Neuron (in vitro differentiated cells): Measurements from ENCODE around the gene EFNA1.

Experiments used
- H2AFZ ChIP-seq: one replicate; pipeline ENCODE4 v1.6.1; 2013; ENCODE audit warnings: low read depth, mild to moderate bottlenecking, inconsistent platforms, low read length, moderate library complexity
- H3K27me3 ChIP-seq: one replicate; pipeline ENCODE4 v1.6.1; 2013; ENCODE audit warnings: low read length; ENCODE audit not compliant: insufficient read depth
- H3K36me3 ChIP-seq: one replicate; pipeline ENCODE4 v1.6.1; 2013; ENCODE audit warnings: low read length; ENCODE audit not compliant: insufficient read depth
- H3K4me1 ChIP-seq: one replicate; pipeline ENCODE4 v1.6.1; 2013; ENCODE audit warnings: low read length; ENCODE audit not compliant: insufficient read depth
- H3K4me3 ChIP-seq: 2 replicates; pipeline ENCODE4 v1.5.1; 2013; ENCODE audit warnings: mild to moderate bottlenecking, low read length, moderate library complexity
- H3K9me3 ChIP-seq: one replicate; pipeline ENCODE4 v1.6.1; 2013; ENCODE audit warnings: low read length

EFNA1 gene

DNA sequence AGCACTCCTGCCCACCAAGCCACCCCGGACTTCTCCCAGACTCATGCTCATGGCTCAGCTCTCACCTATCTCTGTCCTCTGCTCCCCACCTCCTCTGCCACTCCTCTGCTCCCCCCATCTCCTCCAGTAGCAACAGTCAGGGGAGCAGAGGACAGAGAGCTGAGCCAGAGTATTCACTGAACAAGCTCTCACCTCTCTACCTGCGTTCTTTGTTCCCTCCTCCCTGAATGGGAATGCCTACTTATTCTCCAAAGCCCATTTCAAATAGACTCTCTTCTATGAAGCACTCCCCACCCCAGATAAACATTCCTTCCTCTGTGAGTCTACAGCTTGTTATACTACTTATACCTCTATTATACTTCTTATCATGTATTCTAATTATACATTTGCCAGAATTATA lies 6.4 kb upstream of the EFNA1 start:
- Histone ChIP-seq H3K36me3 (no peaks in the 10 kb centered on the region), H2AFZ (no peak overlapping the region), H3K4me3 (no peak overlapping the region), H3K4me1 (no peaks in the 10 kb centered on the region), H3K27me3 (peaks cover 51% of the 10 kb centered on the region), H3K9me3 (no peaks in the 10 kb centered on the region)

DNA sequence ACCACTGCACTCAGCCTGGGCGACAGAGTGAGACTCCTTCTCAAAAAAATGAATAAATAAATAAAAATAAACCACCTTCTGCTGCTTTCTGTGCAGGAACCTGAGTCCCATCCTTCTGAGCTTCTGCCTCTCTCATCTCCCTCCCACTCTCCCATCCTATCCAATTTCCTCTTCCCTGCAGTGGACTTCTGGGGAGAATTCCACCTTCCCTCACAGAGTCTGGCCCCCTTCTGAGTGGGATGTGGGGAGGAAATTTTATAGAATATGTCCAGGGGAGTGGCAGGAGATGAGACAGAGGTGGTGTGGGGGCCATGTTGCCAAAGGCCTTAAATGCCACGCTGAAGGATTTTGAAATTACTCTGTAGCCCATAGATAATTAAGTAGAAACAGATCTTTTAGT lies 5.4 kb upstream of the EFNA1 start:
- no peaks in the 10 kb centered on the region for H3K36me3 ChIP-seq
- H3K9me3 ChIP-seq: no peaks in the 10 kb centered on the region
- peaks cover 11% of the 10 kb centered on the region for H3K4me1 ChIP-seq
- no peak overlapping the region for H2AFZ ChIP-seq
- H3K4me3 ChIP-seq: no peak overlapping the region
- H3K27me3 ChIP-seq: peaks cover 55% of the 10 kb centered on the region

DNA sequence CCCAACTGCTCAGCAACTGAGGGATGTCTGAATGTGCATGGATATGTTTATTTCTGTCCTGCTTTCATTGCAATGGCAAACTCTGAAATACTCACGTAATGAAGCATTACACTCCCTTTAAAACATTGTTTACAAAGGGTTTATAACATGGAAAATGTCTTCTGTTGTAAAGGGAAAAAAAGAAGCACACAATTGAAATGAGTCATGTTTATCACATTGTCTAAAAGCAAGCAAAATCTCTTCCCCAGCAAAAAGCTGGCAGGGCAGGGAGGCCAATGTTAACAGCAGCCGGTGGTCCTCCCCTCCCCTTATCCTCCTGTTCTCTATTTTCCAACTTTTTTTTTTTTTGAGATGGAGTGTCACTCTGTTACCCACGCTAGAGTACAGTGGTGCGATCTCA lies 3.9 kb upstream of the EFNA1 start:
- Histone ChIP-seq H2AFZ (no peak overlapping the region), H3K4me1 (peaks cover 24% of the 10 kb centered on the region), H3K4me3 (no peak overlapping the region), H3K27me3 (peaks cover 64% of the 10 kb centered on the region), H3K9me3 (no peaks in the 10 kb centered on the region), H3K36me3 (no peaks in the 10 kb centered on the region)

DNA sequence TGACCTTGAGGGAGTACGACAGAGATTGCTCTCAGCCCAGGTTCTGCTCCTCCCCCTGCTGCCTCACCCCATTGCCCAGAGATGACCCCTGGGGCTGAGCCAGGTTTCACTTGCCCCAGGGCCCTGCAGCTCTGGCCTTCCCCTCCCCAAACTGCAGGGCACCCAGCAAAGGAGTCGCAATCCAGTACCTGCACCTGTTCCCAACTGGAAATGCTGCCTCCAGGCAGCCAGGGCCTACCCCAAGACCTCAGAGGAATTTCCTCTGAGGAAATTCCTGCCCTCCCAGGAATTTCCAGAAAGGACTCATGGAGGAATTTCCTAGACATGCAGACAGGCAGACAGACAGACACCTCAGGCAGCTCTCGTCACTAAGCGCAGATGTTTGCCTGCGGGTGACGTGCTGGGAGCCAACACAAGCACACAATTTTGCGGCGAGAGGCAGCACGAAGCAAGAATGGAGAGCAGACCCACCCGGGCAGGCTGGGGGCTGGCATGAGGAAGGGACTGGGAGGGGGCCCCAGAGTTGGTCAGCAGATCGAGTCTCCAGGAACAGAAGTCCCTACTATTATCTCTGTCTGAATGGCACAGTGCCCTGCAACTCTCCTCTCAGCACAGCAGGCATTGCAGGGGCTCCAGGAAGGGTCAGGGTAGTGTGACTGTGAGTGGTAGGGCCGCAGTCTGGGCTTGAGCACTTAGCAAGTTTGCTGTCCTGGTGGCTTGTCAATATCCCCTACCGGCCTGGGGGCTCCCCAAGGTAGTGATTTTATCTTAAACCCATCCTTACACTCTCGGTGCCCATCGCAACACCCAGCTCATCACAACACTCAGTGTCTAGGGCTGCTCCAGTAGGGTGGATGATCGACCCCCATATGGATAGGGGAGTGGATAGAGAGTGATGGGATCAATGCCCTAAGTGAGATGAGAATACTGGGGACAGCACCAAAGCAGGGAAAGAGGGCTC lies 2.9 kb upstream of the EFNA1 start:
- Histone ChIP-seq H2AFZ (no peak overlapping the region), H3K9me3 (no peaks in the 10 kb centered on the region), H3K4me3 (no peak overlapping the region), H3K4me1 (peaks cover 34% of the 10 kb centered on the region), H3K36me3 (no peaks in the 10 kb centered on the region), H3K27me3 (peaks cover 70% of the 10 kb centered on the region)

DNA sequence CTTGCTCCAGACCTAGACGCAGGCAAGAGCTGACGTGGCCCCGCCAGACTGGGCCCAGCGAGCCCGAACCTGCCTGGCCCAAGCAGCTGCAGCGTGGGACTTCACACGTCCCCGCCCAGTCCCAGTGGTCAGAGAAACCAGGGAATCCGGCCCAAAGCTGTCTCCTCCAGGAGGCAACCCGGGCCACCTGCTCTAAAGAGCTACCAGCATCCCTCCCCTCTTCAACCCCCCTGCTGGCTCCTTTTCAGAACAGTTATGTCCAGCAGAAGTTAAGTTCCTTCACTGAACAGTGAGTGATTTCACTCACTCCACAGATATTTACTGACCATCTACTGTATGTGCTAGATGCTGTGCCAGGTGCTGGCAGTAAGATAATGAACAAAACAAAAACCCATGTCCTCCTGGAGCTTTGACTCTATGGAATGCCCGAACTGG lies 2.1 kb upstream of the EFNA1 start:
- Histone ChIP-seq H3K4me3 (no peak overlapping the region), H2AFZ (no peak overlapping the region)

DNA sequence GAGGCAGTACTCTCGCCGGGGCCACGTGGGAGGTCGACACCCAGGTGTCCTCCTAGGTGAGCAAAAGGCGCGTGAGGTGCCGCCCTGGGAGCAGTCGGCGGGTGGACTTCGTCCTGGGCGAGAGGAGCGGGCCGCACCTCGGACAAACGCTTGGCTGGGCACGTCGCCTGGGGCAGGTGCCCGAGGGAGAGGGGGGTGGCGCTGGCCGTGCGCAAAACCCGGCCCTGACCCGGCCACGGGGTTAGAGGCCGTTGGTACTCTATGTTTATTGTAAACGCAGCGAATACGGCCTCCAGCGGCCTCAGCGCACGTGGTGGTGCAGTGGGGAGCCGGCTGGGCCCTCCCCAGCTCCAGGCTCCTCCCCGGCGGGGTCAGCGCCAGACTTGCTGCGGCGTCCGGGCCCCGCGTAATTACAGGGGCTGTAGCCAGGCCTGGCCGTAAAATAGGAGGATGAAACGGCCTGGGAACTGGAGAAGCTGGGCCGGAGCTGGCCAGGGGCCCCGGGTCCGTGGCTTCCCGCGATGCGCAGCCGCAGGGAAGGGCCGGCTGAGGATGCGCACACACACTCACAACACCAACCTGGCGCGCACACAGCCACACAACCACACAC lies 1.6 kb upstream of the EFNA1 start:
- Histone ChIP-seq H3K4me1 (peaks cover 42% of the 10 kb centered on the region), H3K4me3 (peak overlapping the region; percentile 39), H3K27me3 (peaks cover 66% of the 10 kb centered on the region), H2AFZ (peak overlapping the region; percentile 2), H3K9me3 (no peaks in the 10 kb centered on the region), H3K36me3 (no peaks in the 10 kb centered on the region)

More for the DNA sequence above, 2.1 kb upstream of the EFNA1 start:
- H3K4me1 ChIP-seq: peaks cover 41% of the 10 kb centered on the region
- peaks cover 66% of the 10 kb centered on the region for H3K27me3 ChIP-seq
- H3K9me3 ChIP-seq: no peaks in the 10 kb centered on the region
- H3K36me3 ChIP-seq: no peaks in the 10 kb centered on the region

DNA sequence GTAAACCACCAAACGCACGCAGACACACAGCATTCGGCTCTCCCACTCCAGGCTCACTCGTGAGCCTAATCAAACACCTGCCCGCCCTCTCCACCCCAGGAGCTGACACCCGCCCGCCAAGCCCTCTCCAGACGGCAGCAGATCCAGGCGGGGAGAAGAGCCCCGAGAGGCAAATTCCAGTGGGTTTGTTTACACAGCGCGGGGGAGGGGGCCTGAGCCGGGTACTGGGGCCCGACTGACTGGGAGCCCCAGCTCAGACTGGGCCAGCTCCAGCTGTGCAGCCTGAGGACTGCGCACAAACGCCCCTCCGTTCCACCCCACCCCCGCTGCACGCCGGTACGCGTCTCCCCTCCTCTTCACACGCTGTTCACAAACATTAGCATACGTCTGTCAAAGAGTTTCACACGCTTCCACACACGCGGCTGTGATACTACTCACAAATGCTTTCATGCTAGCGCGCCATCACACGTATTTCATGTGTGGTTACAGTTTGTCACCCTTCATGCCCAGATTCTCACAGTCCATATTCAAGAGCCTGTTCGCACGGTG lies 1.0 kb upstream of the EFNA1 start:
- peak overlapping the region; percentile 2 for H2AFZ ChIP-seq
- H3K27me3 ChIP-seq: peaks cover 62% of the 10 kb centered on the region
- H3K9me3 ChIP-seq: no peaks in the 10 kb centered on the region
- H3K4me1 ChIP-seq: peaks cover 42% of the 10 kb centered on the region
- H3K4me3 ChIP-seq: peak overlapping the region; percentile 39
- H3K36me3 ChIP-seq: no peaks in the 10 kb centered on the region

DNA sequence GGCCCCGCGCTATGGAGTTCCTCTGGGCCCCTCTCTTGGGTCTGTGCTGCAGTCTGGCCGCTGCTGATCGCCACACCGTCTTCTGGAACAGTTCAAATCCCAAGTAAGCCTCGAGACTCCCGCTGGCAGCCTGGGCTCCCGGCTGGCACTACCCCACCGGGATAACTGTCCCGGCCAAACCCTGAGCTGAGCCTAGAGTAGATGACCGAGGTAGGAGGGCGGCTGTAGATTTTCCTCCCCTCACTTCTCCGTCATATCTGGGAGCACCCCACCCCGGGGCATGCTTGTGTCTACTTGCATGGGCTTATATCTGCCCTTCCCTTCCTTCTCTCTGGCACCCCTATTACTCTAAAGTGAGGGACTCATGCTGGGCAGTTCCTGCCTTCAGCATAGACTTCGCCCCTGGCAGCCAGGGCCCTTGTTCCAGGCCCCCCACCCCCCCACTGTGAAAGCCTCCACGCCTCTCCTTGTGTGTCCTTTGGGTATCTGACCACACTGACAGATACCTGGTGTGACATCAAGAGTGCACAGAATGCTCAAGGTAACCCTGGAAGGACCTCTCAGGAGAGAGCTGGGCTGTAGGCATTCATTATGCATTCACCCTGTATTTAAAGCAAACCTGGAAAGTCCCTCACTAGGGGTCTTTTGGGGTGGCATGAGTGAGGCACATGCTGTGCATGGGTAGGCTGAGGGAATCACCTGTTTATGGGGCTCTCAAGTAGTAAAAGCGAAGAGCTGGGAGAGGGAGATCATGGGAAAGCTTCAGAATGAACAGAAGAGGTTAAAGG lies 485 bp downstream of the EFNA1 start:
- Histone ChIP-seq H2AFZ (no peak overlapping the region), H3K27me3 (peaks cover 57% of the 10 kb centered on the region), H3K4me1 (peaks cover 42% of the 10 kb centered on the region)

DNA sequence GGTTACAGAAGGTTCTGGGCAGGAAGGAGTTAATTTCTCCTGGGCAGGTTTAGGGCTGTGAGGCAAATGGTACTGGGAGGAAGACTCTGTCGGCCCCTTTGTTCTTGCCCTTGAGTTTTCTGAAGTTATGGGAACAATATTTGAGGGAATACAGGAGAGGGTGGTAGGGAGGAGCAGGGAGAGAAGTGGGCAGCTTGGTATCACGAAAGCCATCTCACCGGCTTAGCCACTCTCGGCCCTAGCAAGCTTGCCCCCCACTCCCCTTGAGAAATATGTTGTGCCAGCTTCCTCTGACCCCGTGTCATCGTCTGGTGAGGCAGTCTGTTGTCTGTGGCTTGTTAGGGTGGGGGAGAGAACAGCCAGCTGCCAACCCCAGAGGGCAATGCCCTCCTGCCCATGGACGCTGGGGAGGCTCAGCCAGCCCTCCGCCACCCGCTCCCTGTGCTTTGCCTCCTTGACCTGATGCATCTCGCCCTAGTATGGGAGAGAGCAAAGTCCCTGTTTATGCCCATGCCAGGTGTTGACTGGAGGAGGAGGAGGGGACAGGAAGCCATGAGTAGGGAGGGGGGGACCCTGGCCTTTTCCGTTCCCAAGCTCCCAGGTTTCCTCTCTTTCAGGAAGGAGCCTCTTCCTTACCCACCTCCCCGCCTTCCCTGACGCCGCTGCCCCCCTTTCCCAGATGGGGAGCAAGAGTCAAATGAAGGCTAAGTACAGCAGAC lies 1.2 kb downstream of the EFNA1 start:
- Histone ChIP-seq H3K27me3 (peaks cover 53% of the 10 kb centered on the region), H2AFZ (no peak overlapping the region), H3K9me3 (no peaks in the 10 kb centered on the region), H3K36me3 (no peaks in the 10 kb centered on the region), H3K4me3 (no peak overlapping the region), H3K4me1 (peaks cover 42% of the 10 kb centered on the region)

More for the DNA sequence above, 485 bp downstream of the EFNA1 start:
- Histone ChIP-seq H3K9me3 (no peaks in the 10 kb centered on the region), H3K36me3 (no peaks in the 10 kb centered on the region), H3K4me3 (peak overlapping the region; percentile 39)

DNA sequence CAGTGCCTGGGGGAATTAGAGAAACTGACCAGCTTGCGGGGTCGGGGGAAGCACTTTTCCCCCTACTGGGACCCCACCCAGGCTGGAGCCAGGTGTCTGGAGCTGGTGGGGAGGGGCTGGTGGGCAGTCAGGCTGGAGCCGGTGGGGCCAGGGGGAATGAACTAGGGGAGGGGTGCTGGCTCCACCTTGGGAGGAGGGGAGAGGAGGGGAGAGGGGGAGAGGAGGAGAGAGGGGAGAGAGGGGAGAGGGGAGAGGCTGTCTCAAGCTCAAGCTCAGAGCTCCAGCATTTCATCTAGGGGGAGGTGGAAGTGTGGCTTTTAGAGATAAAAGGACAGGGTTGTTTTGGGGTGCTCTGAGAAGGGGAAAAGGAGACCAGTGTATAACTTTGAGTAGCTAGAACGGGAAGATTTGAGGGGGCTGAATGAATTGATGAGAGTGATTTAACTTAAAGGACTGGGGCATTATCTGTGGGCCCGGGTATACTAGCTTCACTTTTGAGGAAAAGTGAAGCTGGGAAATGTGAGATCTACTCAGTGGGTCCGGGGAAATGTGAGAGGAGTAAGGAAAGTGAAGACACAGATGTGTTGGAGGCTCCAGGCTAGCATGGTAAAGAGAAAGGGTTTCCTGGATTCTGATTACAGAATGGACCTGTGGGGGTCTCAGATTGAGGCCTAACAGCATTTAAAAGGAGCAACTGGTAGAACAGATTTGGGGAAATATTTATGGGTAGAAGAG lies 2.8 kb downstream of the EFNA1 start:
- no peak overlapping the region for H3K4me3 ChIP-seq
- no peak overlapping the region for H2AFZ ChIP-seq
- H3K9me3 ChIP-seq: no peaks in the 10 kb centered on the region
- peaks cover 56% of the 10 kb centered on the region for H3K4me1 ChIP-seq
- peaks cover 41% of the 10 kb centered on the region for H3K27me3 ChIP-seq
- H3K36me3 ChIP-seq: no peaks in the 10 kb centered on the region

DNA sequence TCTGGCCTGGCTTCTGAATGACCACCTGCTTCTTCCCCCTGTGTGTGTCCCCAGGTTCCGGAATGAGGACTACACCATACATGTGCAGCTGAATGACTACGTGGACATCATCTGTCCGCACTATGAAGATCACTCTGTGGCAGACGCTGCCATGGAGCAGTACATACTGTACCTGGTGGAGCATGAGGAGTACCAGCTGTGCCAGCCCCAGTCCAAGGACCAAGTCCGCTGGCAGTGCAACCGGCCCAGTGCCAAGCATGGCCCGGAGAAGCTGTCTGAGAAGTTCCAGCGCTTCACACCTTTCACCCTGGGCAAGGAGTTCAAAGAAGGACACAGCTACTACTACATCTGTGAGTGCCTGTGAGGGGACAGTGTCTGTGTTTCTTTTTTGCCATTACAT lies 3.6 kb downstream of the EFNA1 start:
- Histone ChIP-seq H3K4me3 (no peak overlapping the region), H3K36me3 (no peaks in the 10 kb centered on the region), H2AFZ (no peak overlapping the region), H3K4me1 (peaks cover 58% of the 10 kb centered on the region), H3K27me3 (peaks cover 33% of the 10 kb centered on the region), H3K9me3 (no peaks in the 10 kb centered on the region)

DNA sequence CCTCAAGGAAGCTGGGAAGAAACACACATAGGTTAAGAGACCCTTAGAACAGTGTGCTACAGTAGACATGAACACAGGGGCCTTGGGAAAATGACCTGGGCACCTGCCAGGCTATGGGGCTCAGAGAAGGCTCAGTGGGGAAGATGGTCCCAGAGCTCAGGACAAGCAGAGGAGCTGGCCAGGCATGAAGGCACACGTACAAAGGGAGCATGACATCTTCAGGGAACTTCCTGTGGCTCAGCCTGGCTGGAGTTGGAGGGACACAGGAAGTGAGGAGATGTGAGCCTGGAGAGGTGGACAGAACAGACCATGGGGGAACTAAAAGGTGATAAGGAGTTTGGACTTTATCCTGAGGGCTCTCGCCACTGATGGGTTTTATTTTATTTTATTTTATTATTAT lies 4.2 kb downstream of the EFNA1 start:
- Histone ChIP-seq H3K36me3 (no peaks in the 10 kb centered on the region), H2AFZ (no peak overlapping the region), H3K27me3 (peaks cover 28% of the 10 kb centered on the region)

More for the DNA sequence above, 4.2 kb downstream of the EFNA1 start:
- H3K4me1 ChIP-seq: peaks cover 54% of the 10 kb centered on the region
- no peaks in the 10 kb centered on the region for H3K9me3 ChIP-seq
- H3K4me3 ChIP-seq: no peak overlapping the region
